GM18867 (cell line): ENCODE data around the gene ATP2A2.
A peak's percentile ranks its signal among the peaks of the same experiment; 100 is the strongest.
"Not testable (repeated sequence)": the region's sequence is repeated elsewhere in the genome, so short reads cannot be mapped to it uniquely, and the experiment has no call there.

Source experiments
- ATAC-seq: cut with Tn5 transposase; IDR thresholded peaks from one replicate; pipeline ENCODE4 v1.9.1; 2021; ENCODE audit warnings: mild to moderate bottlenecking, moderate library complexity; ENCODE audit not compliant: unreplicated experiment

Gene ATP2A2

DNA sequence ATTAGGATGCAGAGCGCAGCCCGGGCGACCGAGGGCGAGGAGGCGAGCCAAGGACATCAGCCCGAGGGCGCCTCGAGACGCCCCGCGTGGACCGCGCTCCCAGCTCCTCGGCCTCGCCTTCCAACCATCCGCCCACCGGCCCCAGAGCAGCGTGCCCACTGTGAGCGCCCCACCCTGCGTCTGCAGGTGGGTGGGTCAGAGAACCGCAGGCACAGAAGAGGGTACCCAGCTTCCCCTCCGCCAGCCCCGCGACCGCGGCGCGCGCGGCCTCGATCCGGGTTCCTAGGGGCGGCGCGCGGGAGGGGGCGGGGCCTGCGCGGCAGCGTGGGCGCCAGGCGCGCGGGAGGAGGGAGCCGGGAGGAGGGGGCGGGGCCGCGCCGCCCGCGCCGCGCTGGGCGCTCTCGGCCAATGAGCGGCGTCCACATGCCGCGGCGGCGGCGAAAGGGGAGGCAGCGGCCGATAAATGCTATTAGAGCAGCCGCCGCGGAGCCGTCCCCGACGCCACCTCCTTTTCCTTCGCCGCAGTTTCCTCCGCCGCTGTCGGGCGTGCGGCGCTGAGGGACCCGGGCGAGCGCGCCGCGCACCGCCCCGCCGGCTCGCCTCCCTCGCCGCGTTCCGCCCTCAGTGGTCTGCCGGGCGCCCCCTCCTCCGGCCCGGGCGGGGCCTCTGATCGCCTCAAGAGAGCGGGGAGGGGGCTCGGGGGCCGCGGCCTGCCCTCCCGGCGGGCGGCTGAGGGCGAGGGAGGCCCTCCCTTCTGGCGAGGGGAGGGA lies at the start of gene ATP2A2:
Gene ATP2A2, plus strand, starts transcription at position 469 of the 770 bp plus-strand sequence. CDS start 543 bp downstream, outside the sequence.
- peak; percentile 76 for ATAC-seq

DNA sequence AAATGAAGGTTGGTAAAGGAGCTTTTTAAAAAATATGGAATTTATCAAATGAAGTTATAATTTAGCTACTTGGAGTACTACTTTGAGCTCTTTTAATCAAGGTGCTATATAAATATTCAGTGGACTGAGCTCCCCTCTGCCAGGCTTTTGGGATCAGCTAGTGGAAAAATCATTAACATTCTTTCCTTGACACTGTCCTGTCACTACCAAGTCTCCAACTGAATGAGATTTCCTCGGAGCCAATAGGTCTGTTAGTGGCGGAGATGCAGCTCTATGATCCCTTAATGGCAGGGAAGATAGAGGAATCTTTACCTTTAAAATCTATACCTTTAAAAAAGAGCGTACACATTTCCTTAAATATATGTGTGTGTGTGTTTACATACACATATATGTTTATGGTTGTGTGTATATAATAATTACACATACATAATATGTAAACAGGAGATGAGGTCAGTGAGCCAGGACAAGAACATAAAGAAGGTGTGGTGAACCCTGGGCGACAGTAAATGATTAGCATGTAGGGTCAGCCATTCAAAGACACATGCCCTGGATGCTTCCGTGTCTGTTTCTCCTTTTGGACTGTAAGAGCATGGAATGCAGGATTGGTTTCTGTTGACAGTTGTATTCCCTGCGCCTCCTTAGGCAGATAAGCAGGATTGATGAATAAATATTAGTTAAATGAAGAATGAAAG lies 47.7 kb upstream of the ATP2A2 start:
- ATAC-seq, result no peak

DNA sequence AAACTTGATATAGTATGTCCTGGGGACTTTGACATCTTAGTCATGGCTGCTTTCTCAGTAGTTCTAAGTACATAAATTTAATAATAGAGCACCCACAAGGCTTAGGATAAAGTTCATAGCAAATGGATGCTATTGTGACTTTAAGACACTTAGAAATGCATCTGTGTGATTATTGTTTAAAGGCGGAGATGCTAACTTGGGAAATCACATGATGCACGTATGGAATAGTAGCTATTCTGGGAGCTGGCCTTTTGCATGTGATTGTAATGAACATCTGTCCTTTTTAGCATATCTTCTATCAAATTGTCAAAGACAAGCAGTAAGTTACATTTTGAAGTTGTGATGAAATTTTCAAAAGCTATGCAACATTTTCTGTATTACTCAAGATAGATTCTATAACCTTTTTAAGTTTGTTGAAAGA lies 46.7 kb upstream of the ATP2A2 start:
- ATAC-seq, result no peak

DNA sequence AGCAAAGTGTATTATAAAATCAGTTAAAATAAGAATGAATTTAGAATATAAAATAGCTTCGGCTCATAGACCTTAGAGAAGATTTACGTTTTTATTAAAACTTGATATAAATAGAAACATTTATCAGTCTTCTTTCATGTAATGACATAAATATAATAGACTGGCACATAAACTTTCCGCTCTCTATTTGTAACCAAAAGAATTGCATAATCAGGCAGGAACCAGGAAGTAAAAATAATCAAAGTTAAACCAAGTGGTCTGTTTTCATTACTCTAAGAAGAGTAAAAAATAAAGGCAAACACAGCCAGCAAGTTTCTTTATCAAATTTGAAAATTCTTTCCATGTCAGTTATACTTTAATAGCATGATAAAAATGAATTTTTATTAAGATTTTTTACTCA lies 46.3 kb upstream of the ATP2A2 start:
- no peak for ATAC-seq

DNA sequence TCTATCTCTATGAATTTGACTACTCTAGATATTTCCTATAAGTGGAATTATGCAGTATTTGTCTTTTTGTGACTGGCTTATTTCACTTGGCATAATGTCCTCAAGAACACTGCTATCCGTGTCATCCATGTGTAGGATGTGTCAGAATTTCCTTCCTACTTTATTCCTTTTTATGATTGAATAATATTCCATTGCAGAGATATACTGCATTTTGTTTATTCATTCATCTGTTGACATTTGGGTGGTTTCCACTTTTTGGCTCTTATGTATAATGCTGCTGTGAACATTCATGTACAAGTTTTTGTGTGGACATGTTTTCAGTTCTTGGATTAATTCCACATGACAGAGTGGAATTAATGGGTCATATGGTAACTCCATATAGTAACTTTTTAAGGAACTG lies 45.7 kb upstream of the ATP2A2 start:
- ATAC-seq, result no peak

DNA sequence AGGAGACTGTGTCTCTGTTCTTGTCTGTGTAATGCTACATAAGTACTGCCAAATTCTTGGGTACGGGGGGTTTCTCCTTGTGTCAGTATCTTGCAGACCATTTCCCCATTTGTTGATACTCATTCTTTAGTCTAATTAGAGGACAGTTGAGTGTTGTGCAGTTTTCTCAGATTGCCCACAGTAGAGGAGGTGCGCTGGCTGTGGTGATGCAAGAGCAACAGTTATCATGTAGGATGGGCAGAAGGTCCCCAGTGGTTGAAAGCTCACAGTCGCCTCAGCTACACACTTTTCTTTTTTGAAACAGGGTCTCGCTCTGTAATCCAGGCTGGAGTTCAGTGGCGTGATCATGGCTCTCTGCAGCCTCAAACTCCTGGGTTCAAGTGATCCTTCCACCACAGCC lies 37.8 kb upstream of the ATP2A2 start:
- no peak for ATAC-seq

DNA sequence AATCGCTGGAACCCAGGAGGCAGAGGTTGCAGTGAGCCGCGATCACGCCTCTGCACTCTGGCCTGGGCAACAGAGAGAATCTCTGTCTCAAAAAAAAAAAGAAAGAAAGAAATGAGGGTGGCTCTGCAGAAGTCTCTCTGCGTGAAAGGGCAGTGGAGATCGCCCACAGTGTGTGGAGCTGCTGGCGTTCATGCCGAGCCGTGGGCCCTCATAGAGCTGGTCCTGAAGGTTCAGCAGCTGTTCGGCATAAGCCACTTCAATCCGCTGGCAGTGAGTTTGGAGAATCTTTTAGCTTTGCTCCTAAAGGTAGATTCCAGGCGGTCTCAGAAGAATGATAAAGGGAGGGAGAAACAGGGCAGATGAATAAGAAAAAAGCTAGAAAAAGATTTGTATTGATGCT lies 36.7 kb upstream of the ATP2A2 start:
- no peak for ATAC-seq

DNA sequence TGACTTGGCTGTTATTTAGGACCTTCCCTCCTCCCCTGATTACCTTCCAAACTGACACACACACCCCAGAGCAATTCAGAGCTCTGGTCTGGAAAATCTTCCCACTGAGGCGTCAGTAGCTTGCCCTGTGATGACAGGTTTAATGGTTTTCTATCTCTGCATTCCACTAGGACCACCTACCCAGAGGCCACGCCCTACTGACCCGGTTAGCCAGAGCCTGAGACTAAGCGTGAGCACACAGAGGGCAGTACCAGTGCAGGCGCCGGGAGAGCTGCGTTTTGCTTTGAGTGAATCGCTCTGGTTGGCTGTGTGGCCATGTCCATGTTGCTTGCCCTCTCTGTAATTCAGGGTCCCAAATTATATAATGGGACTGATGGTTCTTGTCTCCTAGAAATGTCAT lies 36.2 kb upstream of the ATP2A2 start:
- ATAC-seq, result no peak

DNA sequence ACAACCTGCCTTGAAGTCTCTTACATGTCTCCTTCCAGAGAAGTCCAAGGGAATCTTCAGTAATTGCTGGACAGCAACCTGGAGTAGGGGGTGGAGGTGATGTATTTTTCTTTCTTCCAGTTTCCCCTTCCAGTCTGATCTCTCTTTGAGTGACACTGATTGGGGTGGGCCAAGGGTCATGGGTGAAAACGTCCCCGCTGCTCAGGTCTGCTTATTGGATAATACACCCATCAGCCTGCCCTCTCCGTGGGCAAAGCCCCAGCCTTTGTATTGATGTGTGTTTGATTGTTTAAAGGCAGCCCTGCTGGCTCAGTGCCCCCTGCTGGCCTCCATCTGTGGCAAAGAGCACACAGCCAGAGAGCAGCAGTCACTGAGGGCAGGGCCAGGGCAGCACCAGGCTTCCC lies 35.7 kb upstream of the ATP2A2 start:
- peak; percentile 63 for ATAC-seq

DNA sequence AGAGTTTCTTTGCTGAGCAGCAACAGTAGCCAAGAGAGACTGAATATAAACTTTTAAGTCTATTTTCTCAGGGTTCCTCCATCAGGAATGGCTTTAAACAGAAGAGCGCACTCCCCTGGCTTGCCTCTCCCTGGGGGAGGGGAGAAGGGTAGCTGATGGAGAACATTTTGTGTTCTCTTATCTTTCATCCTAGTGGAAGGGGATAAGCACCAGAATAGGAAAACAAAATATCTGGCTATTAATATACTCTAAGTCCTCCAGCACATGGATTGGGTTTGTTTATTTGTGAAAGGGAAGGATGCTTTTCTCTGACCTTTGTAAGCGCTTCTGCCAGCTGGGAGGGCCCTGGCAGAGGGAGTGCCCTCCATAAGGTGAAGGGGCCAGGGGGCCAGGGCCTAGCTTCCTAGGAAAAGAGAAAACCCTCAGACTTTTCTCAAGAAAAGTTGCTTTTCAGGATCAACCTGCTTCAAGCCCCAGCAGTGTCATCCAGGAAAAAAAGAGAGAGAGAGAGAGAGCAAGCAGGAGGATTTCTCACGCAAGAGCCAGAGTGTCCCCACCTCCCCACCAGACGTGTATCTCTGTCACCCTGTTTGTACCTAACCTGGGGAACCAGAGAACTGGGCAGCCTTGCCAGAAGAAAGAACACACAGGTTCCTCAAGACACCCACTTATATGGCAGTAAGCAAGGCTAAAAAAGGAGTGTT lies 34.3 kb upstream of the ATP2A2 start:
- ATAC-seq, result no peak

DNA sequence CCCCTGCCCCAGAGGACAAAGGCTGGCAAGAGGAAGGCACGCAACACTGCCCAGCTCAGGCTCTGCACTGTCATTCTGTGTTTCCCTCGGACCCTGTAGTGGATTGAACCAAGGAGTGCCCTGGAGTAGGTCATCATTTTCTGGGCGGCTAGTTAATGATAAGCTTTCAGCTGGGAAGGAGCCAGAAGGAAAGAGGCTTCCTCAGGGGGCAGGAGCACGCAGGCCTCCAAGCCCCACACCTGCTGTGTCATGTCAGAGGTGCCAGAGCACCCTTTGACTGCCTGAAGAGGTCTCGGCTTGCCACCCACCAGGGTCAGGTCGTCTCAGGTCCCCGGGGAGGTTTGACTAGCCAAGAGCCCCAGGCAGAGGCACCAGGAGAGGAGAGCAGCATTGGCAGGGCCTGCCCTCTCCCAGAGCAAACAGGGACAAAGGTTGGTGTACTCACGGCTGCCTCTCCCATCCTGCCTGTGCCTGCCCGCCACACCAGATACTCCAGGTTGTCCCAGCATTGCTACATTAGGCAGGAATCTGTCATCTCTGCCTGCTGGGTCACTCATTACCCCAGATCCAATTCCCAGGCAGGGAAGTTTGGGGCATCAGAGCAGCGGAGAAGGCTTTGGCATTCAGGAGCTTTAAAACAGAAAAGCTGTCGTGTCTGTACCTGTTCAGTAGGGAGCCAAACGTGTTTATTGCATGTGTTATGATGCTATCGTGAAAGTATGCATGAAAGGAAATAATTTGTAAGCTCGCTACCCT lies 33.5 kb upstream of the ATP2A2 start:
- no peak for ATAC-seq

DNA sequence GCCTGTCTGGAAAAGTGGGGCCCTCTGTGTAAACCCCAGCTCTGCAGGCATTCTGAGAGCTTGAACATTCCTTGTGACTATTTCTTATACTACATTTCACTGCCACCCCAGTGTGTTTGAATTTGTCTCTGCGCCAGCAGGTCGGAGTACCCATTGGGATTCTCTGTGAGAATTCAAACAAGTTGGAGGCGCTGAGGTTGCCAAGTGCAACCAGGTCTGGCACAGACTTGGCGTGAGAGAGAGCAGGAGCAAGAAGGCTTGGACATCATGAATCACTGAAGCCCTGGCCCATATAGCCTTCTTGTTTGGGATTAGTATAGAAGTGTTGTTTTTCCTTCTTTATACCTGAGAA lies 33.0 kb upstream of the ATP2A2 start:
- ATAC-seq, result no peak

DNA sequence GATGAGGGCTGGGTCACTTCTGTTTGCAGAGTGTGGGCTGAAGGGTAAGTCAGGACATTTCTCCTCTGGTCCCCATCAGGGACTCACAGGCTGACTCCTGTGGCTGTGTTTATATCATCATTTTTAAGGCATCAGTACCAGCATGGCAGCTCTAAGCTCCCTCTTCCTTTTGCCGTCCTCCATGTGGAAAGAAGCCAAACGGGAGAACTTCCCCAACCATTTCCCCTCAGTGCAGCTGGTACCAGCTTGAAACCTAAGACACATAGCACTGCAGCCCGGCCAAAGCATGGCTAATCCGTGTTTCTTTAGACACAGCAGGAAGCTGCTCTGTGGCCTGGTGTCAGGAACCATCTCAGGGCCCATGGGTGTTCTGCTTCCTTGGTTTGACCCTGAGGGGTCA lies 31.9 kb upstream of the ATP2A2 start:
- ATAC-seq, result no peak

DNA sequence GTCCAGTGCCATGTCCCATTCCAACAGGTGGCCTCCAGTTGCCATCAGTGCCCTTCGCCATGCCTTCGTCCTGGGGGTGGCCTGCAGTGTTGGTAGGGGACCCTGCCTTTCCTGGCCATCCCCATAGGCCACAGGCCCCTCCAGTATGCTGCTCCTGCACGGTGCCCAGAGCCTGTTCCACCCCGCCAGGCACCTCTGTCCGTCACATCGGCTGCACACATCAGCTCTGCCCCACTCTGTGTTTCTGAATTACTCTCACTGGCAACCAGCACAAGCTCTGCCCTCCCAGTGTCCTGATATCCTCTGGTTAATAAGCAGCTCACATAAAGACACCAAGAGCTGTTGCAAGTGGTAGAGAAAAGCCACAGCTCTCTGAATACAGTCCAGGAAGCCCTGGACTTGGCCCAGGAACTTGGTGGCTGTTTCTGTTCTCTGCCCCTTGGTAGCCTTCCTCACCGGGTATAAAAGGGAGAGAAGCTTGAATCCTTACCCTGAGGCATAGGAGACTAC lies 31.3 kb upstream of the ATP2A2 start:
- no peak for ATAC-seq

DNA sequence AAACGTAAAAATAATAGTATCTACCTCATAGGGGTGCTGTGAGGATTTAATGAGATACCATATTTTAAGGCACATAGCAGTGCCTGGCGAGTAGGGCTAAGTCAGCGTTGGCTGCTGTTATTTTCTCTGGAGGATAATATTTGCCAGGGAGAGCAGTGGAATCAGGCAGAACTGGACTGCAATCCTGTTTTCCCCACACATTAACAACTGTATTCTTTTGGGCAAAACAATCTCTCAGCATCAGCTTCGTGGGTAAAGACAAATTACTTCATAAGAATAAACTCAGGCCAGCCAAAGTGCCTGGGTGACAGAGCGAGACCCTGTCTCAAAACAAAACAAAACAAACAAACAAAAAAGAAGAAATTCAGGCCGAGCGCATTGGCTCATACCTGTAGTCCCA lies 29.7 kb upstream of the ATP2A2 start:
- ATAC-seq, result no peak

DNA sequence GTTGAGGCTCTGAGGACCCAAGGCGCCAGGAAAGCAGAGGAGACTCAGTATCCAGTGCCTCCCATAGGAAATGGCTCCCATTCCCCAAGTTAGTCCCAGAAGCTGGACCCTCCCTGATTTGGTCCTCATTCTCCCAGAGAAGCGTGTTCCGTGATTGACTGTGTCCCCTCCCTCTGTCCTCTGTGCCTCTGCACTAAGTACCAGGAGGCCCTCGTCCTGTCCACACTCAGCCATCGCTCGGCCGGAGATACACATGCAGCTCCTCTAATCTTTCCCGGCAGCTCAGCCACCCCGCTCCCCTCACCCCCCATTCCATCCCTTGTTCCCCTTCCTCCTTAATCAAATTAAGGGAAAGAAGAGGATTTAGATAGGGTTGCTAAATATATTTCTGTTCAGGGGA lies 28.3 kb upstream of the ATP2A2 start:
- no peak for ATAC-seq

DNA sequence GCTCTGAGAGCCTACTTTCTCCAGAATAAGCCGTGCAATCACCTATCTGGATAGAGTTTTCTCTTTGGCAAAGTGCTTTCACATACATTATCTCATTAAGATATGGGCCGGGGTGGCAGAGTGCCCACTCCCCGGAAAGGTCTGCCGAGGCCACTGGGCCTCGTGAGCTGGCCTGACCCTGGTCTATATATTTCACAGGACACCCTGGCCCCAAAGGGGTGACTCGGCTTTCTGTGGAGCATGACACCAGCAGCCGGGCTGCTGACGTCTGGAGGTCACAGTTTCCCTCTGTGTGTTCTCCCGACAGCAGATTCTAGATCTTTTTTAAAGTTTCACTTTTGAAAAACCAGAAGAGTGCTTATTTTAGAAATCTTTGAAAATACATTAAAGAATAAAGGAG lies 27.9 kb upstream of the ATP2A2 start:
- ATAC-seq, result no peak

DNA sequence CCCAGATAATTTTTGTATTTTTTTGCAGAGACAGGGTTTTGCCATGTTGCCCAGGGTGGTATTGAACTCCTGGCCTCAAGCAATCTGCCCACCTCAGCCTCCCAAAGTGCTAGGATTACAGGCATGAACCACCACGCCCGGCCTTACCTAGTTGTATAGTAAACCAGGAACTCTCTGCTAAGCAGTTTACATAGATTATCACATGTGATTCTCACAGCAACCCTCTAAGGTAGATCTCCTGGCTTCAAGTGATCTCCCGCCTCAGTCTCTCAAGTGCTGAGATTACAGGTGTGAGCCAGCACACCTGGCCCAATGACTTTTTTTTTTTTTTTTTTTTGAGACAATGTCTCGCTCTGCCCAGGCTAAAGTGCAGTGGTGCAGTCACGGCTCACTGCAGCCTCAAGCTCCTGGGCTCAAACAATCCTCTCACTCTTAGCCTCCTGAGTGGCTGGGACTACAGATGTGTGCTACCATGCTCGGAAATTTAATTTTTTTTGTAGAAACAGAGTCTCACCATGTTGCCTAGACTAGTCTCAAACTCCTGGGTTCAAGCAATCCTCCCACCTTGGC lies 26.0 kb upstream of the ATP2A2 start:
- ATAC-seq, result no peak

DNA sequence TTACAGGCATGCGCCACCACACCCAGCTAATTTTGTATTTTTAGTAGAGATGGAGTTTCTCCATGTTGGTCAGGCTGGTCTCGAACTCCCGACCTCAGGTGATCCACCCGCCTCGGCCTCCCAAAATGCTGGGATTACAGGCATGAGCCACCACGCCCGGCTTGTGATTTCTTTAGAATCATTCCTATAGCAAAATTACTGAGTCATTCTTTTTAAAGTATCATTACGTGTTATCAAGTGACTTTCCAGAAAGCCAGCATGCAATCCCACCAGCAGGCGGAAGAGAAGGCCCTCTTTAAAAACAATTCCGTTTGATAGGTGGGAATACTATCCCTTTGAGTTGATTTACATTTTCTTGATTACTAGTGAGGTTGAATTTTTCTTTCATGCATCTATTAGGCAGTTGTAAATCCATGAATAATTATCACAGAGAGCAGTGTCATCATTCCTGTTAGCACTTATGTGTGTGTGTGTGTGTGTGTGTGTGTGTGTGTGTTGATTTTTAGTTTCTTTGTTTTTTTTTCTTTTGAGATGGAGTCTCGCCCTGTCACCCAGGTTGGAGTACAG lies 25.1 kb upstream of the ATP2A2 start:
- ATAC-seq, result not testable (repeated sequence)

DNA sequence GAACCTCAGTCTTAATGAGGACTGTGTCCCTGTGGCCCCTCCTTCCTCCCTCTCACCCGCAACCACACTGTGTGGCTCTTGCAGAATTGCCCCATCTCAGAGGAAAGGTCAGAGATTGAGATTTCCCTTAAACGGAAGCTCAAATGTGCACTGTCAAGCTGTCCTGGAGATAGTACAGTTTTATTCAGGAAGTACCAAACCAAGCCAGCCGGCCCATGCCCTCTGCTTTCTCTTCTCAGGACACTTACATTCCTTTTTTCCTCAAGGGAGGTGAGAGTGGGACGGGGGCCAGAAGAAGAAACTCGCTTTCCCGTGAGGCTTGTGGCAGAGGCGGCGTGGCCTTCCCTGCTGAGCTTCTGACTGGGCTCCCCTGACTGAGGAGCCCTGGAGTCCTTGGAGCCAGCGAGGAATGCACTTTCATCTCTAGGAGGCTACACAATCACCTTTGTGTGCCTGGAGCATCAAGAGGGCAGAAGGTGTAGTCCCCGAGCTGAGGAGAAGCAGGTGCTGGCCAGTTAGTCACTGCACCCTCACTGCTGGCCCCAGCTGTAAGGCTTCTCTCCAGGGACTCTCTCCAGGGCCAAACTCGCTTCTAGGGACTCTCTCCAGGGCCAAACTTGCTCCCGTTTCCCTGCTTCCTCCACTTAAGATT lies 24.1 kb upstream of the ATP2A2 start:
- ATAC-seq, result no peak
